ENCODE data around the gene SYDE1.

DNA sequence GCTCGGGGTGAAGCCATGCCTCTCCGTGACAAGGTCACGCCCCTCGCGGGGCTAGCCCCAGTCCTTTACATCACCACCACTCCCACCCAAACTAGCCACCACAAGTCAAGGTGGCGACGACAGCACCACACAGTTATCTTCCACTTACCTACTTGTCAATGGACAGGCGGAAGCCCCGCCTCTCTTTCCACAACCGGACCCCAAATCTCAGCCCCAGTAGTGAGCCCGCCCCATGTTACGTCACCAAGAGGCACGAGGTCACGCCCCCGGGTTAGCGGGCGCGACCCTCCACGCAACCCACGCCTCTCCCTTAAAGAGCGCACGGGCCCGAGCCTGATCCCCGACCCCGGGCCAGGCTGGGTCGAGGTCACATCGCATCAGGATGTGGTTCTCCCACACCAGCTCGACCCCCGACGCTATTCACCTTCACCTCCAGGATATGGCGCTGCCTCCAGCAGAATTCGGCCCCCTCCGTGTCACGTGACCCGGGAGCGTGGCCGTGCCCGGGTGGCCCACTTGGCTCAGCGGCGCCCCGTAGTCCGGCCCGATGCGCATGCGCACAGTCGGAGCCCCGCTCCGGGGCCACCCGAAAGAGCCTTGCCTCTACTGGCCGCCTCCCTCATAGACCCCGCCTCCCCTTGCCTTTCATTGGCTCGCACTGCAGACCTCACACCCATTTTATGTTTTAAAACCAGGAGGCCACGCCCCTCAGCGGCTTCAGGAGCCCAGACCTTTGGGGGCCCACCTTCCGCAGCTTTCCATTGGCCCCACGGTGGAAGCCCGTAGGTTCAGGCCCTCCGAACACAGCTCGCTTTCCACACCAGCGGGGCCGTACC, 18.2 kb downstream of the SYDE1 start:
- TF ChIP-seq, protein P1, sequence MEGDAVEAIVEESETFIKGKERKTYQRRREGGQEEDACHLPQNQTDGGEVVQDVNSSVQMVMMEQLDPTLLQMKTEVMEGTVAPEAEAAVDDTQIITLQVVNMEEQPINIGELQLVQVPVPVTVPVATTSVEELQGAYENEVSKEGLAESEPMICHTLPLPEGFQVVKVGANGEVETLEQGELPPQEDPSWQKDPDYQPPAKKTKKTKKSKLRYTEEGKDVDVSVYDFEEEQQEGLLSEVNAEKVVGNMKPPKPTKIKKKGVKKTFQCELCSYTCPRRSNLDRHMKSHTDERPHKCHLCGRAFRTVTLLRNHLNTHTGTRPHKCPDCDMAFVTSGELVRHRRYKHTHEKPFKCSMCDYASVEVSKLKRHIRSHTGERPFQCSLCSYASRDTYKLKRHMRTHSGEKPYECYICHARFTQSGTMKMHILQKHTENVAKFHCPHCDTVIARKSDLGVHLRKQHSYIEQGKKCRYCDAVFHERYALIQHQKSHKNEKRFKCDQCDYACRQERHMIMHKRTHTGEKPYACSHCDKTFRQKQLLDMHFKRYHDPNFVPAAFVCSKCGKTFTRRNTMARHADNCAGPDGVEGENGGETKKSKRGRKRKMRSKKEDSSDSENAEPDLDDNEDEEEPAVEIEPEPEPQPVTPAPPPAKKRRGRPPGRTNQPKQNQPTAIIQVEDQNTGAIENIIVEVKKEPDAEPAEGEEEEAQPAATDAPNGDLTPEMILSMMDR (conservative IDR thresholded peaks at IDR 0.05; ENCODE audit: low read length) = no peak
- no peak for TF ChIP-seq EZH2phosphoT487 (IDR thresholded peaks at IDR 0.05; ENCODE audit: borderline replicate concordance)

All from Loucy (cell line).